Endodermal cell (in vitro differentiated cells): ENCODE data around the gene TMEM174. TPM values are rescaled to one million over a fixed set of nuclear protein-coding genes. Genes with fewer than 3 reads are reported as not detected.

Experiments used
- DNase-seq: peaks from one replicate; pipeline ENCODE4 v3.0.0-alpha.2; 2017
- H3K27ac ChIP-seq: 2 replicates; pipeline ENCODE4 v1.5.1; 2013; ENCODE audit warnings: mild to moderate bottlenecking, low read depth, low read length, moderate library complexity
- H3K27me3 ChIP-seq: 2 replicates; pipeline ENCODE4 v1.6.1; 2013; ENCODE audit warnings: mild to moderate bottlenecking, low read length, moderate library complexity; ENCODE audit not compliant: insufficient read depth, control insufficient read depth, poor library complexity, severe bottlenecking
- H3K36me3 ChIP-seq: 2 replicates; pipeline ENCODE4 v1.7.0; 2013; ENCODE audit warnings: mild to moderate bottlenecking, low read length, moderate library complexity; ENCODE audit not compliant: control insufficient read depth, insufficient read depth
- H3K4me1 ChIP-seq: one replicate; pipeline ENCODE4 v1.7.0; 2013; ENCODE audit warnings: low read length; ENCODE audit not compliant: control insufficient read depth, insufficient read depth
- H3K4me3 ChIP-seq: 2 replicates; pipeline ENCODE4 v1.5.1; 2013; ENCODE audit warnings: mild to moderate bottlenecking, low read length, moderate library complexity
- H3K9ac ChIP-seq: 2 replicates; pipeline ENCODE4 v1.6.1; 2013; ENCODE audit warnings: mild to moderate bottlenecking, low read length, moderate library complexity; ENCODE audit not compliant: poor library complexity, severe bottlenecking; ENCODE audit errors: extremely low read depth
- H3K9me3 ChIP-seq: 2 replicates; pipeline ENCODE4 v1.6.1; 2013; ENCODE audit warnings: mild to moderate bottlenecking, low read length, moderate library complexity; ENCODE audit not compliant: control insufficient read depth
- H3K27ac Mint-ChIP-seq: 2 replicates; pipeline ENCODE4 v1.8.0; 2020; ENCODE audit warnings: mixed read lengths
- H3K27me3 Mint-ChIP-seq: 2 replicates; pipeline ENCODE4 v1.8.0; 2021; ENCODE audit warnings: mild to moderate bottlenecking, mixed read lengths; ENCODE audit not compliant: insufficient read depth
- H3K36me3 Mint-ChIP-seq: 2 replicates; pipeline ENCODE4 v1.8.0; 2020; ENCODE audit warnings: low read depth, mixed read lengths
- H3K4me1 Mint-ChIP-seq: 2 replicates; pipeline ENCODE4 v1.8.0; 2020; ENCODE audit warnings: mixed read lengths
- H3K4me3 Mint-ChIP-seq: 2 replicates; pipeline ENCODE4 v1.8.0; 2020; ENCODE audit warnings: mild to moderate bottlenecking, moderate library complexity, mixed read lengths
- H3K9me3 Mint-ChIP-seq: 2 replicates; pipeline ENCODE4 v1.8.0; 2020; ENCODE audit warnings: mild to moderate bottlenecking, mixed read lengths
- CTCF ChIP-seq: fragments of 200-600 bp; sonication (generic); conservative IDR thresholded peaks from 2 replicates; pipeline ENCODE4 v1.5.0; 2021; ENCODE audit warnings: antibody characterized with exemption, mild to moderate bottlenecking
- WGBS, 2 experiments: methylation state at CpG; one replicate each; pipeline versions ENCODE4 v1.1.5 to v1.1.7; 2013; ENCODE audit warnings: missing lambda C conversion rate in 2 of 2, mixed read lengths in 1 of 2; ENCODE audit not compliant: insufficient coverage in 1 of 2, insufficient read length in 1 of 2; 5-methylcytosine and 5-hydroxymethylcytosine counted together
- total RNA-seq, 2 donors: library from RNA; stranded (reverse); fragmentation: NEBNext Ultra II Directional in 1 of 2; extraction: Animal tissue kit (Norgen Biotek cat#: 25700) in 1 of 2; gene quantifications; 2 replicates in 1 of 2; 3 replicates in 1 of 2; pipeline ENCODE4 v1.2.1, GENCODE V29; 2021

Gene TMEM174
- total RNA-seq, 2 donors from 2014 or later: not detected

GRCh38 chr5:73186976-73187375 lies 14.0 kb downstream of the TMEM174 start:
- H3K36me3 ChIP-seq: no peaks in the 10 kb centered on the region
- no peak overlapping the region for H3K9ac ChIP-seq
- Mint-ChIP-seq H3K9me3 (peaks cover 10% of the 10 kb centered on the region), H3K4me1 (peaks cover 5% of the 10 kb centered on the region), H3K36me3 (peaks cover 2% of the 10 kb centered on the region), H3K27me3 (no peaks in the 10 kb centered on the region), H3K4me3 (no peak overlapping the region), H3K27ac (no peak overlapping the region)
- H3K27me3 ChIP-seq: no peaks in the 10 kb centered on the region
- no peaks in the 10 kb centered on the region for H3K4me1 ChIP-seq
- WGBS, 2 experiments: 78 to 100% methylated on average over 2 of the region's 2 CpGs
- no peak overlapping the region for H3K4me3 ChIP-seq
- no peak for TF ChIP-seq CTCF
- H3K9me3 ChIP-seq: peaks cover 10% of the 10 kb centered on the region
- peak; percentile 24 for DNase-seq
- no peak overlapping the region for H3K27ac ChIP-seq

GRCh38 chr5:73188764-73189531 lies 16.0 kb downstream of the TMEM174 start:
- peaks cover 5% of the 10 kb centered on the region for H3K4me1 Mint-ChIP-seq
- no peak for TF ChIP-seq CTCF
- peaks cover 10% of the 10 kb centered on the region for H3K9me3 ChIP-seq
- no peak overlapping the region for H3K27ac Mint-ChIP-seq
- peak; percentile 62 for DNase-seq
- no peak overlapping the region for H3K9ac ChIP-seq
- peaks cover 2% of the 10 kb centered on the region for H3K36me3 Mint-ChIP-seq
- H3K4me3 ChIP-seq: no peak overlapping the region
- no peak overlapping the region for H3K4me3 Mint-ChIP-seq
- 87% methylated on average over 2 of the region's 2 CpGs; no CpG with 5 or more reads in 1 of the 2 experiments for WGBS, 2 experiments
- H3K36me3 ChIP-seq: no peaks in the 10 kb centered on the region
- H3K27ac ChIP-seq: no peak overlapping the region
- no peaks in the 10 kb centered on the region for H3K27me3 ChIP-seq
- no peaks in the 10 kb centered on the region for H3K4me1 ChIP-seq
- peaks cover 10% of the 10 kb centered on the region for H3K9me3 Mint-ChIP-seq
- H3K27me3 Mint-ChIP-seq: no peaks in the 10 kb centered on the region

- Histone ChIP-seq H3K9me3 (peaks cover 5% of the 10 kb centered on the region), H3K27ac (no peak overlapping the region), H3K27me3 (no peaks in the 10 kb centered on the region), H3K4me1 (no peaks in the 10 kb centered on the region), H3K4me3 (no peak overlapping the region), H3K36me3 (no peaks in the 10 kb centered on the region), H3K9ac (no peak overlapping the region)
- Mint-ChIP-seq H3K27ac (no peak overlapping the region), H3K4me1 (peaks cover 5% of the 10 kb centered on the region), H3K36me3 (peaks cover 2% of the 10 kb centered on the region), H3K27me3 (no peaks in the 10 kb centered on the region), H3K4me3 (no peak overlapping the region), H3K9me3 (peaks cover 5% of the 10 kb centered on the region)
- WGBS, 2 experiments: 88 to 90% methylated on average over 2 to 5 of the region's 6 CpGs
- no peak for TF ChIP-seq CTCF
- peak; percentile 70 for DNase-seq
Observed at GRCh38 chr5:73189871-73190376, 16.9 kb downstream of the TMEM174 start.
